DOHH2 (cell line): ENCODE measurements around the gene CDK4.

ENCODE experiments used
- H3F3A ChIP-seq: fragments of 200-600 bp; sonication (generic), shearing (Covaris generic); 2 replicates; pipeline ENCODE4 v1.6.0; 2016; ENCODE audit warnings: antibody characterized with exemption, mild to moderate bottlenecking; ENCODE audit not compliant: control insufficient read depth, insufficient read depth
- H3K27ac ChIP-seq: fragments of 200-600 bp; sonication (generic); 2 replicates; pipeline ENCODE4 v1.5.1; 2014; ENCODE audit warnings: low read depth, mild to moderate bottlenecking, low read length, moderate library complexity
- H3K27me3 ChIP-seq: fragments of 200-600 bp; sonication (generic); 2 replicates; pipeline ENCODE4 v1.6.1; 2014; ENCODE audit warnings: mild to moderate bottlenecking, low read length, mixed read lengths; ENCODE audit not compliant: control insufficient read depth
- H3K36me3 ChIP-seq: fragments of 200-600 bp; sonication (generic); 2 replicates; pipeline ENCODE4 v1.6.1; 2014; ENCODE audit warnings: mild to moderate bottlenecking, low read length, moderate library complexity, mixed read lengths; ENCODE audit not compliant: control insufficient read depth
- H3K4me1 ChIP-seq: fragments of 200-600 bp; sonication (generic); 2 replicates; pipeline ENCODE4 v1.6.1; 2014; ENCODE audit warnings: mild to moderate bottlenecking, low read length, mixed read lengths; ENCODE audit not compliant: control insufficient read depth
- H3K4me2 ChIP-seq: fragments of 200-600 bp; sonication (generic); 2 replicates; pipeline ENCODE4 v1.6.0; 2014; ENCODE audit warnings: mild to moderate bottlenecking, low read length, moderate library complexity
- H3K4me3 ChIP-seq: fragments of 200-600 bp; sonication (generic); 2 replicates; pipeline ENCODE4 v1.5.1; 2014; ENCODE audit warnings: mild to moderate bottlenecking, low read length, mixed read lengths
- H3K79me2 ChIP-seq: fragments of 200-600 bp; sonication (generic); 2 replicates; pipeline ENCODE4 v1.6.1; 2014; ENCODE audit warnings: mild to moderate bottlenecking, low read length, mixed read lengths; ENCODE audit not compliant: control insufficient read depth
- H3K9me2 ChIP-seq: fragments of 200-600 bp; sonication (generic); replicated peaks from 2 replicates; pipeline ENCODE4 v1.6.1; 2014; ENCODE audit warnings: mild to moderate bottlenecking, low read length, mixed read lengths; ENCODE audit not compliant: control insufficient read depth
- H3K9me3 ChIP-seq: fragments of 200-600 bp; sonication (generic); 2 replicates; pipeline ENCODE4 v1.6.1; 2014; ENCODE audit warnings: antibody characterized with exemption, low read length, mixed read lengths; ENCODE audit not compliant: control insufficient read depth, insufficient read depth
- H4K20me1 ChIP-seq: fragments of 200-600 bp; sonication (generic); 2 replicates; pipeline ENCODE4 v1.6.0; 2014; ENCODE audit warnings: low read depth, mild to moderate bottlenecking, antibody characterized with exemption, low read length, moderate library complexity; ENCODE audit not compliant: control insufficient read depth, insufficient read depth
- EZH2phosphoT487 ChIP-seq: fragments of 200-600 bp; sonication (generic); IDR thresholded peaks from 2 replicates; pipeline ENCODE4 v1.6.1; 2017; ENCODE audit warnings: borderline replicate concordance, mild to moderate bottlenecking, antibody characterized with exemption, low read length, moderate library complexity, mixed read lengths
- TF ChIP-seq, protein P1 (sequence below): fragments of 200-600 bp; sonication (generic); IDR thresholded peaks from one replicate; pipeline ENCODE4 v1.5.1; 2014; ENCODE audit warnings: antibody characterized with exemption, mild to moderate bottlenecking, low read depth, low read length; ENCODE audit not compliant: poor library complexity, severe bottlenecking

CDK4 gene

GRCh38 chr12:57771236-57771872, 19.2 kb upstream of the CDK4 start:
- Histone ChIP-seq H3K4me2 (peak overlapping the region; percentile 88), H3K9me3 (no peaks in the 10 kb centered on the region), H3K9me2 (no peaks in the 10 kb centered on the region), H3K4me1 (peaks cover 23% of the 10 kb centered on the region), H3K27me3 (peaks cover 7% of the 10 kb centered on the region), H4K20me1 (no peaks in the 10 kb centered on the region), H3K36me3 (peaks cover 24% of the 10 kb centered on the region), H3K4me3 (peak overlapping the region; percentile 89), H3K79me2 (peaks cover 11% of the 10 kb centered on the region), H3F3A (no peaks in the 10 kb centered on the region), H3K27ac (peak overlapping the region; percentile 54)
- no peak for TF ChIP-seq EZH2phosphoT487
- TF ChIP-seq, protein P1, sequence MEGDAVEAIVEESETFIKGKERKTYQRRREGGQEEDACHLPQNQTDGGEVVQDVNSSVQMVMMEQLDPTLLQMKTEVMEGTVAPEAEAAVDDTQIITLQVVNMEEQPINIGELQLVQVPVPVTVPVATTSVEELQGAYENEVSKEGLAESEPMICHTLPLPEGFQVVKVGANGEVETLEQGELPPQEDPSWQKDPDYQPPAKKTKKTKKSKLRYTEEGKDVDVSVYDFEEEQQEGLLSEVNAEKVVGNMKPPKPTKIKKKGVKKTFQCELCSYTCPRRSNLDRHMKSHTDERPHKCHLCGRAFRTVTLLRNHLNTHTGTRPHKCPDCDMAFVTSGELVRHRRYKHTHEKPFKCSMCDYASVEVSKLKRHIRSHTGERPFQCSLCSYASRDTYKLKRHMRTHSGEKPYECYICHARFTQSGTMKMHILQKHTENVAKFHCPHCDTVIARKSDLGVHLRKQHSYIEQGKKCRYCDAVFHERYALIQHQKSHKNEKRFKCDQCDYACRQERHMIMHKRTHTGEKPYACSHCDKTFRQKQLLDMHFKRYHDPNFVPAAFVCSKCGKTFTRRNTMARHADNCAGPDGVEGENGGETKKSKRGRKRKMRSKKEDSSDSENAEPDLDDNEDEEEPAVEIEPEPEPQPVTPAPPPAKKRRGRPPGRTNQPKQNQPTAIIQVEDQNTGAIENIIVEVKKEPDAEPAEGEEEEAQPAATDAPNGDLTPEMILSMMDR = no peak

GRCh38 chr12:57770734-57771133, 18.6 kb upstream of the CDK4 start:
- H4K20me1 ChIP-seq = no peaks in the 10 kb centered on the region
- TF ChIP-seq EZH2phosphoT487 = no peak
- TF ChIP-seq, protein P1 = no peak
- H3K9me2 ChIP-seq = no peaks in the 10 kb centered on the region
- H3F3A ChIP-seq = no peaks in the 10 kb centered on the region
- peaks cover 13% of the 10 kb centered on the region for H3K27me3 ChIP-seq
- H3K4me1 ChIP-seq = peaks cover 29% of the 10 kb centered on the region
- peak overlapping the region; percentile 89 for H3K4me3 ChIP-seq
- H3K9me3 ChIP-seq = no peaks in the 10 kb centered on the region
- peaks cover 11% of the 10 kb centered on the region for H3K79me2 ChIP-seq
- H3K4me2 ChIP-seq = peak overlapping the region; percentile 88
- no peak overlapping the region for H3K27ac ChIP-seq
- peaks cover 24% of the 10 kb centered on the region for H3K36me3 ChIP-seq

DNA sequence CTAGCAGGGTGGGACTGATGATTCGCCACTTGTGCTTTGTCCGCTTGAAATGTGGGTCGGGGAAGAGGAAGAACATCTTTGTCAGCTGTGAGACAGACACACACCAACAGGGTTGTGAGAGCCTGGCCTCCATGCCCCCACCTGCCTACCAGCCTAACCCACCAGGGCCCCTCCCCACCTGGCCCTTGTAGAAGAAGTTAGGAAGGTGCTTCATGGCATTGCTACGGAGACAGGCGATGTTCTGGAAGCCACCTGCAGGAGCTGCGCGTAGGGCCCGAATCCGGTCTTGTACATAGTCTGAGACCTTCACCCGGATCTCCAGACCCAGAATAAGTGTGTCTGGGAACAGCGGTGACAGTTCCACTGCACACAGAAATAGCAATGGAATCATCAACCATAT, 17.5 kb upstream of the CDK4 start:
- TF ChIP-seq, protein P1 = no peak
- TF ChIP-seq EZH2phosphoT487 = no peak
- Histone ChIP-seq H3K4me2 (no peak overlapping the region), H3K4me3 (no peak overlapping the region), H3F3A (no peaks in the 10 kb centered on the region), H3K9me3 (no peaks in the 10 kb centered on the region), H4K20me1 (no peaks in the 10 kb centered on the region), H3K27me3 (peaks cover 25% of the 10 kb centered on the region), H3K36me3 (peaks cover 24% of the 10 kb centered on the region), H3K79me2 (peaks cover 11% of the 10 kb centered on the region), H3K4me1 (peaks cover 40% of the 10 kb centered on the region), H3K9me2 (no peaks in the 10 kb centered on the region), H3K27ac (no peak overlapping the region)
